Measurements from ENCODE around the gene ST3GAL5. TPM values are rescaled to one million over a fixed set of nuclear protein-coding genes. Genes with fewer than 3 reads are reported as not detected.

The ST3GAL5 gene
- total and polyA plus RNA-seq, 4 donors, result 3.3 to 29.8 (median 15.7) TPM

GRCh38 chr2:85852937-85853498, 35.8 kb downstream of the ST3GAL5 start:
- Histone ChIP-seq H3K4me1 (ENCODE audit: control insufficient read depth in 1 of 2, insufficient read depth in 2 of 2, low read length in 2 of 2) (no peaks in the 10 kb centered on the region), H3K9me3 (ENCODE audit: control insufficient read depth, low read length) (no peaks in the 10 kb centered on the region), H3K36me3 (ENCODE audit: control insufficient read depth in 1 of 2, insufficient read depth in 2 of 2, low read length in 1 of 2) (no peaks in the 10 kb centered on the region), H3K27me3 (ENCODE audit: control insufficient read depth in 1 of 2, insufficient read depth in 2 of 2, low read length in 1 of 2) (no peaks in the 10 kb centered on the region), H3K4me3 (ENCODE audit: low read length in 2 of 2) (no peak overlapping the region), H3K27ac (ENCODE audit: low read depth in 1 of 2, low read length in 2 of 2) (no peak overlapping the region)
- intact Hi-C loops (cut with DNase I), result no loop called here
- 88 to 95% methylated on average over 11 of the region's 11 CpGs for WGBS, 2 donors
- DNase-seq (peak in 1 of 2 donors; percentile 67), ATAC-seq (ENCODE audit: low FRiP score) (no peak)

DNA sequence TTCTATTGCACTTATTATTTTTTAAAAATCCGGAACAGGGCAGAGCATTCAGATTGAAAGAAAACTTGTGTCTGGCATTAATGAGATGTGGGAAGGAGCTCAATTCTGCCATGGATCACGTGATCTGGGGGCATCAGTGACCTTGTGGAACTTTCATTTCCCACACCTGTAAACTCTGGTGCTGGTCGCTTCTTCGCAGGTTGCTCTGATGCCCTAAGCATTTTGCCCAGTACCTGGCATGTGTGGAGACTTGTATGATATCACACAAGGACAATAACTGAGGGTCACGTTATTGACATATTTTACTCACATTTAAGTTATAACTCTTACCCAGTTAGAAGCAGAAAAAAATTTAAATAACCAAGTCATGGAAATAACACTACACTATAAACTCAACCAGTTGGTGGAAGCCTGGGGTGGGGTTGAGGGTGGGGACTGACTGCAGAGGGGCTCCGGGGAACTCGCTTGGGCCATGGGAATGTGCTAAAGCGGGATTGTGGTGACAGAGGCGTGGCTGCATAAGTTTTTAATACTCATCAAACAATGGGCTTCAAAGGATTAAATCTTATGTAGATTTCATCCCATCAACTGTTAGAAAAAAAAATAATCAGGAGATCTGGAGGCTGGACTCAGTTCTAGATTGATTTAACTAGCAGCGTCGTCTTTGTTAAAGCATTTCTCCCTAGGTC, 36.5 kb downstream of the ST3GAL5 start:
- WGBS, 2 donors, result 87 to 90% methylated on average over 11 of the region's 11 CpGs
- intact Hi-C loops (cut with DNase I), result no loop called here

DNA sequence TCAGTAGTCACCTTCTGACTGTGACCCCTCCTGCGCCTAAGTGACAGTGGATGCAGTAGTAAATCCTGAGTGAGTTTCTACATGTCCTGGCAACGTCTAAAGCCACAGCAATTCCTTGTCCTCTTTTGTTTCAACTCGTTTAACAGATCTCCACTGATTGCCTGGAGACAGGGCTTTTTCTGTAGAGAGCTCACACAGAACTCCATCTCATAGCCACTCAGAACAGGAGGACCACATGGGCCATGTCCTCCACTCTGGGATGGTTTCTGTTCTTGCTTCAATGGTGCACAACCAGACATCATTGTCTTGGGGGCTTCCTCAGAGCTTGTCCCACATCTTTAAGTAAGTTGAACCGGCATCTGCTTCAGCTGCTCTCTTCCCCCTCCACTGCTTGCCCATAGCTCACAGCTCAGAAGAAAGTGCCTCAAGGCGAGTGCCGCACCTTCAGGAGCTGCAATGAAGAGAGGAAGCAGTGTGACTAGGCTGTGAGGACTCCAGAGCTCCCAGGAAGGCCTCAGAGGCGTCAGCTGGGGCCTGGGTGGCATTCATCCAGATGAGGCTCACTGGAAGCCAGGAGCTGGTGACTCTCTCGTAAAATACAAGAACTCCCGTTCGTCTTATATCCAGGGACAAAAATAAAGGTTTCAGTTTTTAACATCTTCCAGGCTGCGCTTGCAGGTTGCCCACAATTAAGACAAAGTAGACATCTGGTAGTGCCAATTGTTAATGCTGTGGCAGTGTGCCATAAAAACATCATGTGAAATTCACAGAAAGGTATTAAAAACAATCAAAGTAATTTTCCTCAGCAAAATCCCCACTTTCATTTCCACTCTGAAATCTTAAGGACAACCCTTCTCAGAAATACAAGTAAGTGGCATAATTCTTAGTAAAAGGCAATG, 37.3 kb downstream of the ST3GAL5 start:
- 41 to 52% methylated on average over 11 of the region's 11 CpGs for WGBS, 2 donors
- no peaks in the 10 kb centered on the region for H3K27me3 ChIP-seq (ENCODE audit: control insufficient read depth in 1 of 2, insufficient read depth in 2 of 2, low read length in 1 of 2)
- ATAC-seq (ENCODE audit: low FRiP score) (peak; percentile 38), DNase-seq (peak in 1 of 2 donors; percentile 61)
- H3K36me3 ChIP-seq (ENCODE audit: control insufficient read depth in 1 of 2, insufficient read depth in 2 of 2, low read length in 1 of 2), result no peaks in the 10 kb centered on the region
- no peaks in the 10 kb centered on the region for H3K9me3 ChIP-seq (ENCODE audit: control insufficient read depth, low read length)
- intact Hi-C loops (cut with DNase I), result no loop called here
- H3K27ac ChIP-seq (ENCODE audit: low read depth in 1 of 2, low read length in 2 of 2), result no peak overlapping the region
- no peaks in the 10 kb centered on the region for H3K4me1 ChIP-seq (ENCODE audit: control insufficient read depth in 1 of 2, insufficient read depth in 2 of 2, low read length in 2 of 2)
- no peak overlapping the region for H3K4me3 ChIP-seq (ENCODE audit: low read length in 2 of 2)

More for the DNA sequence above, 36.5 kb downstream of the ST3GAL5 start:
- Histone ChIP-seq H3K27ac (ENCODE audit: low read depth in 1 of 2, low read length in 2 of 2) (no peak overlapping the region), H3K9me3 (ENCODE audit: control insufficient read depth, low read length) (no peaks in the 10 kb centered on the region), H3K4me1 (ENCODE audit: control insufficient read depth in 1 of 2, insufficient read depth in 2 of 2, low read length in 2 of 2) (no peaks in the 10 kb centered on the region), H3K36me3 (ENCODE audit: control insufficient read depth in 1 of 2, insufficient read depth in 2 of 2, low read length in 1 of 2) (no peaks in the 10 kb centered on the region), H3K4me3 (ENCODE audit: low read length in 2 of 2) (no peak overlapping the region), H3K27me3 (ENCODE audit: control insufficient read depth in 1 of 2, insufficient read depth in 2 of 2, low read length in 1 of 2) (no peaks in the 10 kb centered on the region)
- no peak for ATAC-seq (ENCODE audit: low FRiP score)
- DNase-seq, result no peak

DNA sequence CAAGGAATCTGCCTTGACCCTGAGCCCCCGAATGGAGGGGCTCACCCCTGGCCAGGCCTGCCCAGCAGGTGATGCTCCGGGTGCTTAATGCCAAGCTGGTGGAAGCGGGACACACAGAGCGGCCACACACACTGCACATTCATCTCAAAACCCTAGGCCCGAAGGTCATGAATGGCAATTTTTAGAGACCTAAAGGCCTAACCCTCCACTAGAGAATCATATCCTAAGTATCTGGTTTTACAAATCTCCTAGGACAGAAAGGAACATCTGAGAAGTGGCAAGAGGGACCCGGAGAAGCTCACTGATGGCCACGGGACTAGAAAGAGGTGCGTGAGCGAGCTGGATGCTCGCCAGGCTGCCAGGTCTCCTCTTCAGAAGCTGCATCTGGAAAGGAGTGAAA, 38.3 kb downstream of the ST3GAL5 start:
- WGBS, 2 donors, result 92 to 96% methylated on average over 10 of the region's 10 CpGs
- intact Hi-C loops (cut with DNase I), result no loop called here
- no peak for ATAC-seq (ENCODE audit: low FRiP score)

GRCh38 chr2:85847051-85847588, 41.7 kb downstream of the ST3GAL5 start:
- no peaks in the 10 kb centered on the region for H3K4me1 ChIP-seq (ENCODE audit: control insufficient read depth in 1 of 2, insufficient read depth in 2 of 2, low read length in 2 of 2)
- H3K9me3 ChIP-seq (ENCODE audit: control insufficient read depth, low read length), result no peaks in the 10 kb centered on the region
- no peaks in the 10 kb centered on the region for H3K36me3 ChIP-seq (ENCODE audit: control insufficient read depth in 1 of 2, insufficient read depth in 2 of 2, low read length in 1 of 2)
- ATAC-seq (ENCODE audit: low FRiP score) (no peak), DNase-seq (no peak)
- no peaks in the 10 kb centered on the region for H3K27me3 ChIP-seq (ENCODE audit: control insufficient read depth in 1 of 2, insufficient read depth in 2 of 2, low read length in 1 of 2)
- WGBS, 2 donors, result 56 to 65% methylated on average over 2 of the region's 2 CpGs
- intact Hi-C loops (cut with DNase I), result no loop called here
- H3K4me3 ChIP-seq (ENCODE audit: low read length in 2 of 2), result no peak overlapping the region
- H3K27ac ChIP-seq (ENCODE audit: low read depth in 1 of 2, low read length in 2 of 2), result no peak overlapping the region

More for the DNA sequence above, 38.3 kb downstream of the ST3GAL5 start:
- H3K27ac ChIP-seq (ENCODE audit: low read depth in 1 of 2, low read length in 2 of 2), result no peak overlapping the region
- no peak overlapping the region for H3K4me3 ChIP-seq (ENCODE audit: low read length in 2 of 2)
- H3K4me1 ChIP-seq (ENCODE audit: control insufficient read depth in 1 of 2, insufficient read depth in 2 of 2, low read length in 2 of 2), result no peaks in the 10 kb centered on the region
- no peaks in the 10 kb centered on the region for H3K27me3 ChIP-seq (ENCODE audit: control insufficient read depth in 1 of 2, insufficient read depth in 2 of 2, low read length in 1 of 2)
- H3K36me3 ChIP-seq (ENCODE audit: control insufficient read depth in 1 of 2, insufficient read depth in 2 of 2, low read length in 1 of 2), result no peaks in the 10 kb centered on the region
- H3K9me3 ChIP-seq (ENCODE audit: control insufficient read depth, low read length), result no peaks in the 10 kb centered on the region
- no peak for DNase-seq

- WGBS, 2 donors, result 79 to 86% methylated on average over 4 of the region's 4 CpGs
- H3K9me3 ChIP-seq (ENCODE audit: control insufficient read depth, low read length), result no peaks in the 10 kb centered on the region
- no peak for DNase-seq
- H3K4me1 ChIP-seq (ENCODE audit: control insufficient read depth in 1 of 2, insufficient read depth in 2 of 2, low read length in 2 of 2), result no peaks in the 10 kb centered on the region
- no peak overlapping the region for H3K27ac ChIP-seq (ENCODE audit: low read depth in 1 of 2, low read length in 2 of 2)
- H3K4me3 ChIP-seq (ENCODE audit: low read length in 2 of 2), result no peak overlapping the region
- ATAC-seq (ENCODE audit: low FRiP score), result no peak
- intact Hi-C loops (cut with DNase I), result no loop called here
- no peaks in the 10 kb centered on the region for H3K36me3 ChIP-seq (ENCODE audit: control insufficient read depth in 1 of 2, insufficient read depth in 2 of 2, low read length in 1 of 2)
- no peaks in the 10 kb centered on the region for H3K27me3 ChIP-seq (ENCODE audit: control insufficient read depth in 1 of 2, insufficient read depth in 2 of 2, low read length in 1 of 2)
Observed at GRCh38 chr2:85846411-85846810, 42.4 kb downstream of the ST3GAL5 start.

DNA sequence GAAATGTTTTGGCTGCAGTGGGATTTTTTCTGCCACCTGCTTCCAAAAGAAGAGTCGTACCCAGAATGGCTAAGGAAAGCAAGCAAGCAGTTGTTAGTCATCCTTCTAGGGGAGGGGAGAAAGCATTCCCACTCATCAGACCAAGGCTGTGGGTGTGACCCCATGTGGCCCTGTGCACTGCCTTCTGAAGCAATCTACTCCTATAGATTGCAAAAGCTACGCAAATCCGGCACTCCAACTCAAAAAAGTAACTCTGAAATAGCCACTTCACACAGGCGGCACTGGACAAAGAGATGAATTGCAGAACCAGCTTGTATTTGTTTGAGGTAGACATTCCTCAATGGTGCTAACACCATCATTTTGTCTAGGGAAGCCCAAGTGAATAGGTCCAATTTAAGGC, 44.3 kb downstream of the ST3GAL5 start:
- H3K9me3 ChIP-seq (ENCODE audit: control insufficient read depth, low read length), result no peaks in the 10 kb centered on the region
- ATAC-seq (ENCODE audit: low FRiP score), result no peak
- 93 to 94% methylated on average over 4 of the region's 4 CpGs for WGBS, 2 donors
- H3K27me3 ChIP-seq (ENCODE audit: control insufficient read depth in 1 of 2, insufficient read depth in 2 of 2, low read length in 1 of 2), result no peaks in the 10 kb centered on the region
- no peak overlapping the region for H3K4me3 ChIP-seq (ENCODE audit: low read length in 2 of 2)
- no peak for DNase-seq
- H3K36me3 ChIP-seq (ENCODE audit: control insufficient read depth in 1 of 2, insufficient read depth in 2 of 2, low read length in 1 of 2), result no peaks in the 10 kb centered on the region
- H3K27ac ChIP-seq (ENCODE audit: low read depth in 1 of 2, low read length in 2 of 2), result no peak overlapping the region
- H3K4me1 ChIP-seq (ENCODE audit: control insufficient read depth in 1 of 2, insufficient read depth in 2 of 2, low read length in 2 of 2), result no peaks in the 10 kb centered on the region
- intact Hi-C loops (cut with DNase I), result no loop called here

GRCh38 chr2:85843543-85843942, 45.2 kb downstream of the ST3GAL5 start:
- H3K27ac ChIP-seq (ENCODE audit: low read depth in 1 of 2, low read length in 2 of 2), result no peak overlapping the region
- ATAC-seq (ENCODE audit: low FRiP score), result no peak
- H3K27me3 ChIP-seq (ENCODE audit: control insufficient read depth in 1 of 2, insufficient read depth in 2 of 2, low read length in 1 of 2), result no peaks in the 10 kb centered on the region
- DNase-seq, result no peak
- H3K4me1 ChIP-seq (ENCODE audit: control insufficient read depth in 1 of 2, insufficient read depth in 2 of 2, low read length in 2 of 2), result no peaks in the 10 kb centered on the region
- intact Hi-C loops (cut with DNase I), result no loop called here
- no peak overlapping the region for H3K4me3 ChIP-seq (ENCODE audit: low read length in 2 of 2)
- H3K36me3 ChIP-seq (ENCODE audit: control insufficient read depth in 1 of 2, insufficient read depth in 2 of 2, low read length in 1 of 2), result no peaks in the 10 kb centered on the region
- 54 to 58% methylated on average over 4 of the region's 4 CpGs for WGBS, 2 donors
- no peaks in the 10 kb centered on the region for H3K9me3 ChIP-seq (ENCODE audit: control insufficient read depth, low read length)
